ENCODE results near the gene NSMCE1.
"Not testable (repeated sequence)": the region's sequence is repeated elsewhere in the genome, so short reads cannot be mapped to it uniquely, and the experiment has no call there.

Gene NSMCE1

DNA sequence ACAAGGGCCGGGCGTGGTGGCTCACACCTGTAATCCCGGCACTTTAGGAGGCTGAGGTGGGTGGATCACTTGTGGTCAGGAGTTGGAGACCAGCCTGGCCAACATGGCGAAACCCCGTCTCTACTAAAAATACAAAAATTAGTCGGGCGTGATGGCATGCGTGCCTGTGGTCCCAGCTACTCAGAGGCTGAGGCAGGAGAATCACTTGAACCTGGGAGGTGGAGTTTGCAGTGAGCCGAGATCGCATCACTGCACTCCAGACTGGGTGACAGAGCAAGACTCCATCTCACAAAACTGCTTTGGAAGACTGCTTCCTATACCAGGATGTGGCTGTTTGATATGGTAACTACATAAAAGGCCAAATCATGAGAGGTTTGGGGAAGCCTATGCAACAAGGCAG is 61.5 kb downstream of the NSMCE1 start:
- H2AK5ac ChIP-seq (ENCODE audit: low read length); H3K9ac ChIP-seq (ENCODE audit: low read length); H2BK120ac ChIP-seq (ENCODE audit: insufficient read depth, low read length, poor library complexity); DNase-seq; H3K9me3 ChIP-seq (ENCODE audit: insufficient read depth, low read depth, low read length); H3K23ac ChIP-seq (ENCODE audit: low read length); H4K8ac ChIP-seq (ENCODE audit: low read depth, low read length); H2BK12ac ChIP-seq (ENCODE audit: low read length); H3K18ac ChIP-seq (ENCODE audit: low read length); H3K79me1 ChIP-seq (ENCODE audit: low read length); H2BK5ac ChIP-seq (ENCODE audit: low read depth, low read length, poor library complexity); H3K27ac ChIP-seq (ENCODE audit: low read depth, low read length); H3K4me2 ChIP-seq (ENCODE audit: low read length); H3K79me2 ChIP-seq (ENCODE audit: control insufficient read depth, insufficient read depth, low read length, poor library complexity); H2AFZ ChIP-seq (ENCODE audit: insufficient read depth, low read length, poor library complexity); H3K14ac ChIP-seq (ENCODE audit: low read length); H4K91ac ChIP-seq (ENCODE audit: low read depth, low read length); H3K27me3 ChIP-seq (ENCODE audit: insufficient read depth, low read length); H4K12ac ChIP-seq (ENCODE audit: low read depth, low read length); H3K4me3 ChIP-seq (ENCODE audit: low read depth, low read length); H3K4ac ChIP-seq (ENCODE audit: low read depth, low read length): not testable (repeated sequence)
- H3K4me1 ChIP-seq (ENCODE audit: control insufficient read depth in 1 of 2, insufficient read depth in 2 of 2, low read length in 2 of 2): peaks cover 3 to 12% of the 10 kb centered on the region in 2 experiments
- WGBS (ENCODE audit: extremely low coverage, insufficient coverage, insufficient read length): no CpG with 5 or more reads among the region's 10 CpGs
- H3K36me3 ChIP-seq (ENCODE audit: control insufficient read depth in 1 of 2, insufficient read depth in 2 of 2, low read length in 2 of 2): peaks cover 9 to 10% of the 10 kb centered on the region in 2 experiments

DNA sequence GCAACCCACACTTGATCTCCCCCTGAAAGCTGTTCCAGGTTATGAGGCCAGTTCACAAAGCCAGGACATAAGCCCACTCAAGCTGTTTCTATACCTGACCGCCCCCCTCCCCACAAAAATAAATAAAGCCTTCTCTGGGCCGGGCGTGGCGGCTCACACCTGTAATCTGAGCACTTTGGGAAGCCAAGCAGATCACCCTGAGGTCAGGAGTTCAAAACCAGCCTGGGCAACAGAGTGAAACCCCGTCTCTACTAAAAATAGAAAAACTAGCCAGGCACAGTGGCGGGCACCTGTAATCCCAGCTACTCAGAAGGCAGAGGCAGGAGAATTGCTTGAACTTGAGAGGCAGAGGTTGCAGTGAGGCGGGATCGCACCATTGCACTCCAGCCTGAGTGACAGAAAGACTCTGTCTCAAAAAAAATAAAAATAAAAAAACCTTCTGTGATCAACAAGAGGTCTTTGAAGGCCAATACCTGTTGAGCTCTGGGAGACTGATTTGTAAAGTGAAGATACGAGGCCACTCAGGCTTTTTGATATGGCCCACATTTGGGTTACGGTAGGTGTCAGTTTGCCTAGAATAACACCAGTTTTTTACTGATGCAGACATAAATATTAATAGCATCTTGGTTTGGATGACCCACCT is 63.0 kb downstream of the NSMCE1 start:
- Histone ChIP-seq H3K14ac (ENCODE audit: low read length) (no peak overlapping the region), H3K18ac (ENCODE audit: low read length) (no peak overlapping the region), H2AFZ (ENCODE audit: insufficient read depth, low read length, poor library complexity) (no peak overlapping the region), H3K9me3 (ENCODE audit: insufficient read depth, low read depth, low read length) (no peaks in the 10 kb centered on the region), H3K36me3 (ENCODE audit: control insufficient read depth in 1 of 2, insufficient read depth in 2 of 2, low read length in 2 of 2) (peaks cover 4 to 8% of the 10 kb centered on the region in 2 experiments), H2BK120ac (ENCODE audit: insufficient read depth, low read length, poor library complexity) (no peak overlapping the region), H3K9ac (ENCODE audit: low read length) (no peak overlapping the region), H3K23ac (ENCODE audit: low read length) (no peak overlapping the region), H3K79me1 (ENCODE audit: low read length) (peaks cover 6% of the 10 kb centered on the region), H3K27me3 (ENCODE audit: insufficient read depth, low read length) (no peaks in the 10 kb centered on the region), H3K27ac (ENCODE audit: low read depth, low read length) (no peak overlapping the region), H3K4me2 (ENCODE audit: low read length) (no peak overlapping the region), H3K4me1 (ENCODE audit: control insufficient read depth in 1 of 2, insufficient read depth in 2 of 2, low read length in 2 of 2) (peaks cover 3 to 12% of the 10 kb centered on the region in 2 experiments), H2BK5ac (ENCODE audit: low read depth, low read length, poor library complexity) (no peak overlapping the region), H3K4ac (ENCODE audit: low read depth, low read length) (no peak overlapping the region), H4K12ac (ENCODE audit: low read depth, low read length) (no peak overlapping the region), H2AK5ac (ENCODE audit: low read length) (no peak overlapping the region), H3K4me3 (ENCODE audit: low read depth, low read length) (no peak overlapping the region), H4K91ac (ENCODE audit: low read depth, low read length) (no peak overlapping the region), H3K79me2 (ENCODE audit: control insufficient read depth, insufficient read depth, low read length, poor library complexity) (peaks cover 6% of the 10 kb centered on the region), H4K8ac (ENCODE audit: low read depth, low read length) (no peak overlapping the region), H2BK12ac (ENCODE audit: low read length) (no peak overlapping the region)
- DNase-seq: no peak
- WGBS (ENCODE audit: extremely low coverage, insufficient coverage, insufficient read length): no CpG with 5 or more reads among the region's 10 CpGs

DNA sequence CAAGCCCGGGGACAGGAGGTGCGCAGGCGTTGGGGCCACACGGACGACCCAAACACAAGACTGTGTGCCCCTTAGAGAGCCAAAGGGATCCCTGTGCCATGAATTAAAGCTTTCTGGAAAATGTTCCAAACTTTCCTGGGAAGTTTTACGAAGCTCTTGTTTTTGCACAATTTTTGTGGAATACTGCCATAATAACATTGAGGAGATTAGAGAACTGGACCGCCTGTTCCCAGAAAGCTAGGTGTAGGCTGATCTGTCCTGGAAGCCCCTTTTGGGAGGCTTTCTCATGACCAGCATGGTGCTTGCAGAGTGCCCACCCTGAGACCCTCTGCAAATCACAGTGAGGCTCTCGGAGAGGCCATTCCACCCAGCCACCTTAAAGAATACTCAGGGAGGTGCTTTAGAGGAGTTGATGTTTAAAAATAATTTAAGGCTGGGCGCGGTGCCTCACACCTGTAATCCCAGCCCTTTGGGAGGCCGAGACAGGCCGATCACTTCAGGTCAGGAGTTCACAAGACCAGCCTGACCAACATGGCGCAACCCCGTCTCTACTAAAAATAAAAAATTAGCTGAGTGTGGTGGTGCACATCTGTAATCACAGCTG is 64.2 kb downstream of the NSMCE1 start:
- Histone ChIP-seq H3K9me3 (ENCODE audit: insufficient read depth, low read depth, low read length) (no peaks in the 10 kb centered on the region), H2BK5ac (ENCODE audit: low read depth, low read length, poor library complexity) (peak overlapping the region; percentile 15), H2BK120ac (ENCODE audit: insufficient read depth, low read length, poor library complexity) (no peak overlapping the region), H2AFZ (ENCODE audit: insufficient read depth, low read length, poor library complexity) (peak overlapping the region; percentile 65), H3K4me2 (ENCODE audit: low read length) (peak overlapping the region; percentile 95), H3K27me3 (ENCODE audit: insufficient read depth, low read length) (no peaks in the 10 kb centered on the region), H3K23ac (ENCODE audit: low read length) (no peak overlapping the region), H2AK5ac (ENCODE audit: low read length) (peak overlapping the region; percentile 31), H3K14ac (ENCODE audit: low read length) (peak overlapping the region; percentile 97), H3K4me3 (ENCODE audit: low read depth, low read length) (peak overlapping the region; percentile 79), H2BK12ac (ENCODE audit: low read length) (no peak overlapping the region), H3K9ac (ENCODE audit: low read length) (peak overlapping the region; percentile 93), H3K18ac (ENCODE audit: low read length) (peak overlapping the region; percentile 94), H3K79me1 (ENCODE audit: low read length) (peaks cover 6% of the 10 kb centered on the region), H3K4ac (ENCODE audit: low read depth, low read length) (peak overlapping the region; percentile 80), H3K36me3 (ENCODE audit: control insufficient read depth in 1 of 2, insufficient read depth in 2 of 2, low read length in 2 of 2) (peaks cover 0 to 2% of the 10 kb centered on the region in 2 experiments), H4K12ac (ENCODE audit: low read depth, low read length) (peak overlapping the region; percentile 81), H3K27ac (ENCODE audit: low read depth, low read length) (peak overlapping the region; percentile 65), H3K4me1 (ENCODE audit: control insufficient read depth in 1 of 2, insufficient read depth in 2 of 2, low read length in 2 of 2) (peaks cover 3 to 12% of the 10 kb centered on the region in 2 experiments), H4K91ac (ENCODE audit: low read depth, low read length) (peak overlapping the region; percentile 96), H3K79me2 (ENCODE audit: control insufficient read depth, insufficient read depth, low read length, poor library complexity) (peaks cover 6% of the 10 kb centered on the region), H4K8ac (ENCODE audit: low read depth, low read length) (peak overlapping the region; percentile 97)
- WGBS (ENCODE audit: extremely low coverage, insufficient coverage, insufficient read length): no CpG with 5 or more reads among the region's 14 CpGs
- no peak for DNase-seq

- peaks cover 6% of the 10 kb centered on the region for H3K79me2 ChIP-seq (ENCODE audit: control insufficient read depth, insufficient read depth, low read length, poor library complexity)
- peak within 1 kb of the TSS; percentile 81 for H4K12ac ChIP-seq (ENCODE audit: low read depth, low read length)
- H3K27ac ChIP-seq (ENCODE audit: low read depth, low read length): peak within 1 kb of the TSS; percentile 80
- H3K14ac ChIP-seq (ENCODE audit: low read length): peak within 1 kb of the TSS; percentile 97
- H3K4me2 ChIP-seq (ENCODE audit: low read length): peak within 1 kb of the TSS; percentile 95
- peak; percentile 100 for DNase-seq
- H4K8ac ChIP-seq (ENCODE audit: low read depth, low read length): peak within 1 kb of the TSS; percentile 97
- H4K91ac ChIP-seq (ENCODE audit: low read depth, low read length): peak within 1 kb of the TSS; percentile 96
- H3K36me3 ChIP-seq (ENCODE audit: control insufficient read depth in 1 of 2, insufficient read depth in 2 of 2, low read length in 2 of 2): peaks cover 0 to 2% of the 10 kb centered on the region in 2 experiments
- H2BK5ac ChIP-seq (ENCODE audit: low read depth, low read length, poor library complexity): peak within 1 kb of the TSS; percentile 92
- H3K27me3 ChIP-seq (ENCODE audit: insufficient read depth, low read length): no peaks in the 10 kb centered on the region
- H2BK12ac ChIP-seq (ENCODE audit: low read length): no peak within 1 kb of the TSS
- no peak within 1 kb of the TSS for H3K23ac ChIP-seq (ENCODE audit: low read length)
- peak within 1 kb of the TSS; percentile 82 for H3K4me3 ChIP-seq (ENCODE audit: low read depth, low read length)
- H3K18ac ChIP-seq (ENCODE audit: low read length): peak within 1 kb of the TSS; percentile 94
- H2AFZ ChIP-seq (ENCODE audit: insufficient read depth, low read length, poor library complexity): peak within 1 kb of the TSS; percentile 85
- H3K4me1 ChIP-seq (ENCODE audit: control insufficient read depth in 1 of 2, insufficient read depth in 2 of 2, low read length in 2 of 2): peaks cover 3 to 12% of the 10 kb centered on the region in 2 experiments
- no peaks in the 10 kb centered on the region for H3K9me3 ChIP-seq (ENCODE audit: insufficient read depth, low read depth, low read length)
- peak within 1 kb of the TSS; percentile 58 for H2AK5ac ChIP-seq (ENCODE audit: low read length)
- peak within 1 kb of the TSS; percentile 80 for H3K4ac ChIP-seq (ENCODE audit: low read depth, low read length)
- peaks cover 6% of the 10 kb centered on the region for H3K79me1 ChIP-seq (ENCODE audit: low read length)
- H2BK120ac ChIP-seq (ENCODE audit: insufficient read depth, low read length, poor library complexity): peak within 1 kb of the TSS; percentile 74
- H3K9ac ChIP-seq (ENCODE audit: low read length): peak within 1 kb of the TSS; percentile 93
- WGBS (ENCODE audit: extremely low coverage, insufficient coverage, insufficient read length): no CpG with 5 or more reads among the region's 70 CpGs
These were observed 64.9 kb downstream of the NSMCE1 start, which contains the start of gene KDM8 for GRCh38 chr16:27203507-27204311. Gene KDM8 (plus strand): TSS chr16:27203526. CDS start chr16:27210124, 6,598 bp downstream.
